ENCODE data around the gene NCOR1.
A peak's percentile ranks its signal among the peaks of the same experiment; 100 is the strongest.

The NCOR1 gene

GRCh38 chr17:16003841-16004240 is 211.5 kb downstream of the NCOR1 start:
- in situ Hi-C loops (cut with HindIII; ENCODE audit: low pct_ligation_motif_present, low pct_unique_long_range_greater_than_20kb, low sequenced_read_pairs): no loop called here
- no peak for DNase-seq

GRCh38 chr17:16002708-16003260 is 212.6 kb downstream of the NCOR1 start:
- in situ Hi-C loops (cut with HindIII; ENCODE audit: low pct_ligation_motif_present, low pct_unique_long_range_greater_than_20kb, low sequenced_read_pairs): no loop called here

GRCh38 chr17:16001226-16001897 is 214.0 kb downstream of the NCOR1 start:
- in situ Hi-C loops (cut with HindIII; ENCODE audit: low pct_ligation_motif_present, low pct_unique_long_range_greater_than_20kb, low sequenced_read_pairs): no loop called here

More at GRCh38 chr17:16002708-16003260, 212.6 kb downstream of the NCOR1 start:
- no peak for DNase-seq

GRCh38 chr17:15999974-16000827 is 215.1 kb downstream of the NCOR1 start:
- in situ Hi-C loops (cut with HindIII; ENCODE audit: low pct_ligation_motif_present, low pct_unique_long_range_greater_than_20kb, low sequenced_read_pairs): no loop called here
- peak; percentile 49 for DNase-seq

More at GRCh38 chr17:16001226-16001897, 214.0 kb downstream of the NCOR1 start:
- DNase-seq: no peak

GRCh38 chr17:15999141-15999973 is 216.0 kb downstream of the NCOR1 start, which contains the start of the genes TTC19 and ZSWIM7:
Gene TTC19, plus strand, starts transcription at chr17:15999824. Its CDS starts 25 bp downstream, at chr17:15999849.
Gene ZSWIM7, minus strand, starts transcription at chr17:15999704. Its CDS starts 110 bp downstream, at chr17:15999594.
- peak; percentile 94 for DNase-seq
- in situ Hi-C loops (cut with HindIII; ENCODE audit: low pct_ligation_motif_present, low pct_unique_long_range_greater_than_20kb, low sequenced_read_pairs): no loop called here

- no peak for DNase-seq
- in situ Hi-C loops (cut with HindIII; ENCODE audit: low pct_ligation_motif_present, low pct_unique_long_range_greater_than_20kb, low sequenced_read_pairs): no loop called here
Observed at GRCh38 chr17:15998031-15998562, 217.2 kb downstream of the NCOR1 start.

GRCh38 chr17:15996322-15996721 is 219.0 kb downstream of the NCOR1 start:
- in situ Hi-C loops (cut with HindIII; ENCODE audit: low pct_ligation_motif_present, low pct_unique_long_range_greater_than_20kb, low sequenced_read_pairs): no loop called here
- no peak for DNase-seq

- DNase-seq: no peak
- in situ Hi-C loops (cut with HindIII; ENCODE audit: low pct_ligation_motif_present, low pct_unique_long_range_greater_than_20kb, low sequenced_read_pairs): no loop called here
Observed at GRCh38 chr17:15981646-15982580, 233.4 kb downstream of the NCOR1 start.

GRCh38 chr17:15981208-15981607 is 234.1 kb downstream of the NCOR1 start:
- DNase-seq: no peak
- in situ Hi-C loops (cut with HindIII; ENCODE audit: low pct_ligation_motif_present, low pct_unique_long_range_greater_than_20kb, low sequenced_read_pairs): no loop called here

All from ACHN (cell line).